NCI-H187 treated with DMSO at 0.1 percent for 48 hours (cell line): ENCODE measurements around the gene CACNA2D3.
"Not testable (repeated sequence)": the region's sequence is repeated elsewhere in the genome, so short reads cannot be mapped to it uniquely, and the experiment has no call there.

Experiments used
- DNase-seq: peaks from one replicate; lab custom pipeline; 2025; lab: John Stamatoyannopoulos, UW

Gene CACNA2D3

DNA sequence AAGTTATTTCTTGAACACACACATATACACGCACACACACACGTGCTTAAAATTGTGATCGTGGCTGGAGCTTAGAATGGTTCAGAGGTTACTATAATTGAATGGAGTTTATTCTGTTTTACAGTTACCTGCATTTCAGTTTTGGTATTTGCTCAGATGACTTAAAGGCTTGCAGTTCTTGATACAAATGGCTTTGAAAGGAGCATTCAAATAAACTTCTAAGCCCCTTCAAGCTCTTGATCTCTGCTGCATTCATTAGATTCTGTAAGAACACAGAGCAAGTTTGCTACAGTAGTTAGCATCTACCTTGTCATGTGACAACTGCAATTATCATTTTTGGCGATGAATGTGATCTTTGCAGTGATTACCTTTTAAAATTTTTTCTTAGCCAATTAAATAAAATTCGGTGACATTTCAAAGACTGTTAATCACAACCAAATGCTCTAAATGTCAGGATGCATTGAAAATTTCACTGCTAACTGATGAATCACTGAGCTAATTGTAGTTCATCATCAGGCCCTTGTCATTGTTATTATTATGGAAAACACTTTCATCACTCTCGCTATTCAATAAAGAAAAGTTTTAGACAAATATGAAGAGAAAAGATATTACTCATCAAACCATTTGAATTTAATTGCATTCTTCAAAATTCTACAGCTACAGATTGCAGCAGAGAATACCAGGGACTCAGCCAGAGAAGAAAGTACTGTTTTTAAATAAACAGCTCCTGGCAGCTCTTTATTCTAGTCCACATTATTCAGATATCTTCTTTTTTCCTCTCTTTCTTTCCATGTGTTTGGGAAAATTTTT is 509.4 kb downstream of the CACNA2D3 start:
- no peak for DNase-seq

DNA sequence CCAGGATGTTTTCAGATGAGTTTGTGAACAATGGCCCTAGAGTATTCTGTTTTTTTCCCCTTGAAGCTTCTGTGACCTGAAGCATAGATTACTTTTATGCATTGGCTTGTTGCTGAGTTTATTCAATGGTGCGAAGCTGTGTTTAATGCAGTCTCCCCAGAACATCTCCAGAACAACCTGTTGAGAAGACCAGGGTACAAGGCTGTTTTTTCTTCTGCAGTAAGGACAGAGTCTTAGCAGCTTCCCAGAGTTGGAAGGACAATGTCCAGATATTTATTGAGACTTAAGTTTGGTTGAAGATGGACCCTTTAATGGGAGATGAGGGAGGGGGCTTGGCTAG is 509.9 kb downstream of the CACNA2D3 start:
- DNase-seq: no peak

DNA sequence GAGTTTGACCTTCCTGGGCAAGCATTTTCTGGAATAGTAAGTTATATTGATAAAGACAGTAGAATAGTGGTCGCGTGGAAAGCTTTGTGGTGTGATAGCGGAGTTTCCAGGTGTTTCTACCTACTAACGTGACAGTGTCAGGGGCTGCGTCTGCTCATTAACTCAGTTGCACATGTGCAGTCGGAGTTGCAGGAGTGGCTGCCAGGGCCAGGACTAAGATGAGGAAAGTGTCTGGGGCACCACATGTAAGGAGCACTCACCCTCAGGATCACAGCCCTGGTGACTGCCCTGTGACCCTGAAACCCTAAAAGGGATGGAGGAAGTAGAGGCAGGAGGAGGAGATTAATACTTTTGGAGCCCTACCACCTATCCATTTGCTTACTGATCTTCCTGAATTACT is 510.5 kb downstream of the CACNA2D3 start:
- no peak for DNase-seq

DNA sequence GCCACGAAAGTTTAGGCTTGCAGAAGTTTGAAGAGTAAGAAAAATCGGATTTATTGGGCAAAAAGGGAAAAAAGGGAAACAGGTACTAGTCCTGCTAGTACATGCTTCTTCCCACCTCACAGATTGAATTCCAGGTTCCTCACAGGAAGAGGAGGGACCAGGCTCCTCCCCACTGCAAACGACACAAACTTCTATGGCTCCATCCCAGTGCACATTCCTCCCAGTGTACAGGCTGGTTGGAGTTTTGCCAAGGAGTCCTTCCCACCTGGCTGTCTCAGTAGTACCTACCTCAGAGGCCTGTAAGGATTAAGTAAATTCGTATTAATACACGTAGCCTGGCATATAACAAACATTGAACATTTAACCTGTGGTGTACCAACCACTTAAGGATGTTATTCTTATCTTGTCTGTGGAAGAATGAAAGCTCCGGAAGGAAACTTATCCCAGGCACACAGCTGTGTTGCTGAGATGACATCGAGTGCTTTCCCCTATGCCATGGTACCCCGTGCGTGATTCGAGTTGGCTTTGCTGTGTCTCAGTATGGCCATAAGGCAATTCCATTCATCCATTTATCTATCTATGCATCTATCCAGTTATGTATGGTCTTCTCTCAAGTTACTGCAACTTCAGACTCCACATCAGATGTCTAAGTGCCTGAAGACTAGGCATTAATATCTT is 511.2 kb downstream of the CACNA2D3 start:
- no peak for DNase-seq

DNA sequence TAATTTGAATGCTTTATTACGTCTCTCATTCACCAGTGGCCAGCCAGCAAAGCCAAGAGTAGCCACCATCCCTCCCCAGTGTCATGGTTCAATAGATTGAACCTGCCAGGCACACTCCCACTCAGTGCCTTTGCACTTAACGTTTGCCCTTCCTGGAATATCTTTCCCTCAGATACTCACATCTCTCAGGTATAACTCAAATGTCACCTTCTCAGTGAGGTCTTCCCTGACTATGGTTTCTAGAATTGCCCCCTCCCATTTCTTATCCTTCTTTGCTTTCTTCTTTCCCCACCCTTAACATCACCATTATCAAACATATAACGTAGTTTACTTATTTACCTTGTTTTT is 511.7 kb downstream of the CACNA2D3 start:
- no peak for DNase-seq

DNA sequence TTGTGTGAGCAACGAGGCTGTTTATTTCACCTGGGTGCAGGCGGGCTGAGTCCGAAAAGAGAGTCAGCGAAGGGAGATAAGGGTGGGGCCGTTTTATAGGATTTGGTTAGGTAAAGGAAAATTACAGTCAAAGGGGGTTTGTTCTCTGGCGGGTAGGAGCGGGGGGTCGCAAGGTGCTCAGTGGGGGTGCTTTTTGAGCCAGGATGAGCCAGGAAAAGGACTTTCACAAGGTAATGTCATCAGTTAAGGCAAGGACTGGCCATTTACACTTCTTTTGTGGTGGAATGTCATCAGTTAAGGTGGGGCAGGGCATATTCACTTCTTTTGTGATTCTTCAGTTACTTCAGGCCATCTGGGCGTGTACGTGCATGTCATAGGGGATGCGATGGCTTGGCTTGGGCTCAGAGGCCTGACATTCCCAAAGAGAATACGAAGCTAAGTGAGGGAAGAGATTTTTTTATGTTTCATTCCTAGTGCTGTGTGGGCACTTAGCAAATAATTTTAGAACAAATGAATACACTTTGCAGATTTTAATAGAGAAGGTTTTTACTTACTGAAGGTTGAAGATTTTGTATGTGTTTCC is 517.5 kb downstream of the CACNA2D3 start:
- not testable (repeated sequence) for DNase-seq

DNA sequence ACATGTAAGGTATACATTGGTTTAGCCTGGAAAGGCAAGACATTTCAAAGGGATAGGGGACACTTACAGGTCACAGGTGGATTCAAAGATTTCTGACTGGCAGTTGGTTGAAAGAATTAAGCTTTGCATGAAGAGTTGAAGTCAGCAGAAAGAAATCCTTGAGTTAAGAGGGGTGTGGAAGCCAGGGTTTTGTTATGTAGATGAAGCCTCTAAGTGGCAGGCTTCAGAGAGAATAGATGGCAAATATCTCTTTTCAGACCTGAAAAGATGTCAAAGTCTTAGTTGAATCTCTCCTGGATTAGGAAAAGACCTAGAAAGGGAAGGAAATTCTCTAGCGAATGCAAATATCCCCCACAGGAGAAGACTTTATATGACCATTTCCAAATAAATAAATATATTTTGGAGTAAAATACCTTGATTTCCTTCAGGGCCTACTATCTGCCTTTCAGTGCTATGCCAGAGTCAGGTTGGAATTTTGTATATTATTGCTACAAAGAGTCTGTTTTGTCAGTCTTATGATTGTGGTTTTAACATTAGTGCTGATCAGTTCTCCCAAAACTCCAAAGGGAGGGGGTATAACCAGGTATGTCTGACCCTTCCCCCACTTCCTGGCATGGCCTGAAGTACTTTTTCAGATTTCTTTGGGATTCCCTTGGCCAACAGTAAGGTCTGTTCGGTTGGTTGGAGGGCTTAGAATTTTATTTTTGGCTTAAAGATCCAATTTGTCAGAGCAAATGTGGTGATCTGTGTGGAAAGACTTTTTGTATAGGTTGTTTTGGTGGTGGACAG is 519.1 kb downstream of the CACNA2D3 start:
- DNase-seq: no peak

DNA sequence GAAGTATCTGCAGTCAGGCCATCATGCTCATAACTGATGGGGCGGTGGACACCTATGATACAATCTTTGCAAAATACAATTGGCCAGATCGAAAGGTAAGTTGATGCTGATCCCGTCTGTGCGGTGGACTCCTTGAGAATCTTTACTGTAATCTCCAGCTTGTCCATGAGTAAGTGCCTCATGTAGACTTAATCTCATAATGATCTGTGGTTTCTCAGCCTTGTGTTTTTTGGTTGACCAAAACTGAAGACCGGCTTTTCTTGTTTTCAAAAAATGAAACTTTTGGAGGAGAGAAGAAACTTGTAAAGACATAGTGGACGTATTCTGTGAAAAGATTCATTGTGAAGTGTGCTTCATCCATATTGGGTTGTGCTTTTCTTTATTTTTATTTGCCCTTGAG is 519.8 kb downstream of the CACNA2D3 start:
- DNase-seq: no peak

DNA sequence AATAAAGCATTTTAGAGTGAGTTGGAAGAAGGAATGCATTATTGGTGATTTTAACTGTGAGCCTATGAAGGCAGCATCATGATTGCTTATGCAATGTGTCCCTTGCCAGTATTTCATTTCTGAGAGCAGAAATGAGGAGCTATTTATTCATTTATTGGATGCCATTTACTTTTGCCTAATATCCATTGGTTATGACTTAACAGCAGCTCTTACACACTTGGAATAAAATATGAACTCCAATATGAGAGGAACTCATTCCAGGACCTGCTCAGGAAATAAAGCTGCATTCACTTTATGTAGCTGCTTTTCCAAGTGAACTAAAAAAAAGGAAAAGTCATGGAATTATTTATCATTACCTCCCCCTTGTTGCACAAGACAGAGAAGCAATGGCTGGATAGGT is 525.4 kb downstream of the CACNA2D3 start:
- no peak for DNase-seq

DNA sequence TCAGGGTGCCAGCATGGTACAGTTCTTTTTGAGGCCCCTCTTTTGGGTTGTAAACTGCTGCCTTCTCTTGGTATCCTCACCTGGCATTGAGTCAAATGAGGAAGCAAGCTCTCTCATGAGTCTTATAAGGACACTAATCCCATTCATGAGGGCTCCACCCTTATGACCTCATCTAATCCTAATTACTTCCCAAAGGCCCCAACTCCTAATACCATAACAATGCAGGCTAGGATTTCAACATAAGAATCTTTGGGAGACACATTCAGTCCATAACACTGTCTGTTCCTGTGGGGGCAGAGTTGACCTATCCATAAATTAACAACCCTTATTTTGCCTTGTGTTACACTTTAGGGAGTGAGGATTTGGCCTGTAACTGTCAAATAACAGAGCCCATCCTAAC is 527.2 kb downstream of the CACNA2D3 start:
- no peak for DNase-seq

DNA sequence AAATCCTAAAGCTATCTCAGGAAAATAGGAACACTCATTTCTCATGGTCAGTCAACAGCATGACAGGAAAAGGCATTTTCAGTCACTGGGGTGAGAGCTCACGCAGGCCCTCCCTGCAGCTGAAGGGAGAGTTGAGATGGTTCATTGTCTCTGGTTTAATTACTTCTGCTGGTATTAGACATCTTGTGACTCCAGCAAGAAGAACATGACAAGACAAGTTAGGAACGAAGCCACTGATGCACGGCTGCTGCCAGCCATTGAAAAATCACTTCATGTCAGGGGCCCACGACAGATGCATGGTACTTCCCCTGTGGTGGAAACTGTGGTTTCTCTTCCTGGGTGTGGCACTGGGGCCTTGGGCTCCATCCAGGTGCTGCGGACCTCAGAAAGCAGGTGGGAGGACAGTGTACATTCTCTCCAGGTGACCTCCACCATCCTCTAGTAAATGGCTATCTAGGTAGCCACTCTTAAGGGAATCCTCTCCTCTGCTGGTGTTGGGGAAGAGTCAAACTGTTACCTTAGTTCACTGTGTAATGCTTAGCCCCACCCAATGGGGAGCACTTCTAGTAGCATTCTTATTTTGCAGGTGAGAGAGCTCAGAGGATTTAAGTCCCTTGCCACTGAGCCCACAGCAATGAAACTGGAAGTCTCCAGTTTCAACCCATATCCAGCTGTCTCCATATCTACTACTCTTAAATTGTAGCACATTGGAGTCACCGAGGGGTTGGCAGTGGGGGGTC is 531.3 kb downstream of the CACNA2D3 start:
- no peak for DNase-seq

DNA sequence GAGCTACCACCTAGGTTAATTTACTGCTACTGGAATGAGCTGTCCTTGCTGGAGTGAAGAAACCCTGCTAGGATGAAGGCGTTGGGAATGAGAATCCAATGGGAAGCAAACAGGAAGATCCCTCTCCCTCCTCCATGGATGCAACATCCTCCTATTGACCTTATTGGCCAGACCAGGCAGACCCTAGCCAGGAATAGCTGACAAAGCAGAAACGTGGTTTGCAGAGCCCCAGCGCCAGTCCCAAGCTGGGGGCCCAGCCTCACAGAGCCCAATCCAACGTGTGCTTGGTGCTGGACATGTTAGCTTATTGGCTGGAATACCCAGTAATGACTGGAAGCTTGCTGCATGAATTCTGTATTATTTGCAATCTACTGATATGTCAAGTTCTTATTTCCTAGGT is 532.4 kb downstream of the CACNA2D3 start:
- no peak for DNase-seq

DNA sequence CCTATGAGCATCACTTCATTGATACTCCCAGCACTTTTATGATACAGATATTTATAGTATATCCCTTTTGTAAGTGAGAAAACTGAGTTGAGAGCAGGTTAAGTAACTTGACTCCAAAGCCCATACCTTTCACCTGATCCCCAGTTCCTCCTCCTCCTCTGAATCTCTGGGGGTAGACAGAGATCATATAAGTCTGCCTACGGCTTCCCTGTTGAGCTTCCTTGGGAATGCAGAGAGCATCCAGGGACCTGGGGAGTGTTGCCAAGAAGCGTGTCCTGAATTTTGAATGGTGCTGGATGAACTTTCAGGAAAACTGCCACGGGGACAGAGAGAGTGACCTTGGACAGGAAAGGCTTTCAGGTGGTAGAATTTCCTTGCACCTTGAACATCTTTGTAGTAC is 537.0 kb downstream of the CACNA2D3 start:
- no peak for DNase-seq

DNA sequence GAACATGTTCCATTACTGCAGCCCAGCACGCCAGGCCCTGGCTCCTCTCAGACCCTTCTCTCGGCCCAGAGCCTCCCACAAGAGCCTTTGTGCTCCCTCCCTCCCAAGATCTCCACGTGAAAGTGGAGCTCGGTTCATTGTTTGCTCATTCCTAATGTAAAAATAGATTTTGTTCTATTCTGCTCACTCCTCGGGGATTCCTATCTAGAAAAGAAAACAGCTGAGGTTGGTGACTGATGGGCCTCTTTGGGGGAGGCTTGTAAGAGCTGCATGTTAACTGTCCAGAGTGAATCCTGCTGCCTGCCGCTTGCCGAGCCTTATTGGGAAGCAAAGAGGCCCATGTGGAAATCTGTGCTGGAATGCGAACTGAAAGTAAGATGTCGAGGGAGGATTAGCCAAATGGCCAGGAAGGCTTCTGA is 538.4 kb downstream of the CACNA2D3 start:
- DNase-seq: no peak

DNA sequence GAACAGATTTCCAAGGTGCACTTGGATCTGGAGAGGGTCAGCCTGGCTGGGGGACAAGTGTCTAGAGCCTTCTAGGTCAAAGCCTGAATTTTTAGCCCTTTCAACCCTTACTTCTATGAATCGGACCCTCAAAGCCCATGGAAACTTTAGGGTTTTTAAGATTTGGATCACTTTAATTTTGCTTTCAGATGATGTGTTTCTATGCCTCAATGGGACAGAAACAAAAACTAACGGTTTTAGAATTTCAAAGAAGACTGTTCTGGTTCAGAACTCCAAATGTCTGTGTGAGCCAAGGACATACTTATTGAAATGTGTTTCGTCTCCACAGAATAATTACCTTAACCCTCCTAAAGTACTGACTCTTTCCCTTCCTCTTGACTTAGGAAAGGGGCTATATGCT is 538.8 kb downstream of the CACNA2D3 start:
- DNase-seq: no peak

DNA sequence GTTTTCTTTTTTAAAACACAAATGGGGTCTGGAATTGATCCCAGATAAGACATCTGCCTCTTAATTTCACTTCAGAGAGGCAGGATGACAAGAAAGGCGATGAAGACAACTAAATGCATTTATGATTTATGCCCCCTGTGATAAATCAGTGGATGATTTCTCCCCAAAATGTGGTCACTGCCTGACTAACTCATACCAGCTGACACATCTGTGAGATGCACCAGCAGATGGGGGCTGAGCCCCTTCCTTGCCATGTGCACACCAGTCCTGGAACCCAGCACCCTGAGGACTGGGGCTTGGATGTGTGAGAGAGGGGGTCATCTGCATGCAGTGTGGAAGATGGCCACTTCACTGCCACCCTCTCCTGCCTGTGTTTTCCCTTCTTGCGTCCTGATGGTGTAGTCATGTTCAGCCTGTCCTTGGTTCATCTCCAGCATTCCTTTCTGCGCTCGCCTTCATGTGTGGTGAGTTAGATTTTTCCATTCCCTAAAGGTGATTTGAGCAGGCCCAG is 541.2 kb downstream of the CACNA2D3 start:
- DNase-seq: no peak

DNA sequence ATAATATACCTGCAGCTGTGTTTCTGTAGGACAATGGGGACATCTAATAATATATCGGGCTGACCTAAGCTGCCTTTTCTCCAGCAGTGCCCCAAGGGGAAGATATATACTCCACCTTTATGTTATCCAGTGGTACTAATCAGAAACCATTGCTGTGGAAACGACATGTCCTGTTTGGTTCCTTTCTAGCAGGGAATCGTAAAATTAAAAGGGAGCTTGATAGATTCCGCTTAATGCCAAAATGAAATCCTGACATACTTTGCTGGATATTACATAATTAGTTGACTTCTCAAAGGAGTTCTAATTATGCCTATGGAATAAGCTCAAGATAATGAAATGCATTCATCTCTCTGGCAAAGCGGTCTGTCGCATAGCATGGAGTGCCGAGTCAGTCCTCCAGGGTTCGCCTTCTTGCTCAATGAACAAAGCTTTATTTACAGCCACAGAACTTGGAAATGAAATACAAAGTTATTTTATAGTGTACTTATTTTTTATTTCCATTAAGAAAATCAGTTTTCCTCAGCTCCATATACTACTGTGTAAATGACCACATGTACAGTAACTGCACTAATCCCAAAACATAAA is 542.8 kb downstream of the CACNA2D3 start:
- DNase-seq: no peak

DNA sequence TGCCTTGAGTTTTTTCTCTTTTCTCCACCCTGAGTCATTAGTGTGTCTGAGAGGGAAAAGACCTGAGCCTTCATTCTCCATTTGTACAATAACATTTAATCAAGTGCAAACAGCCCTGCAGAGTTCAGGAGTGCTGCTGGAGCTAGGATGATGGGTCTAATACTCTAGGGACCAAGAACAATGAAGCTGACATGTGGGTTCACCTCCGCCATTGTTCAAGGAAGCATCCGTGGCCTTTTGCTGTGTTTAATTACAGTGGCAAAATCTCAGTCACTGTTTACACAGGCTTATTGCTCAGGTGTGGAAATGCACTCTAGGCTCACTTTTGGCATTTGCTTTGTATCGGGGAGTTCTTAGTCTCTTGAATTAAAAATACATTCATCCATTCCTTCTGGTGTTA is 545.9 kb downstream of the CACNA2D3 start:
- DNase-seq: peak; percentile 65

DNA sequence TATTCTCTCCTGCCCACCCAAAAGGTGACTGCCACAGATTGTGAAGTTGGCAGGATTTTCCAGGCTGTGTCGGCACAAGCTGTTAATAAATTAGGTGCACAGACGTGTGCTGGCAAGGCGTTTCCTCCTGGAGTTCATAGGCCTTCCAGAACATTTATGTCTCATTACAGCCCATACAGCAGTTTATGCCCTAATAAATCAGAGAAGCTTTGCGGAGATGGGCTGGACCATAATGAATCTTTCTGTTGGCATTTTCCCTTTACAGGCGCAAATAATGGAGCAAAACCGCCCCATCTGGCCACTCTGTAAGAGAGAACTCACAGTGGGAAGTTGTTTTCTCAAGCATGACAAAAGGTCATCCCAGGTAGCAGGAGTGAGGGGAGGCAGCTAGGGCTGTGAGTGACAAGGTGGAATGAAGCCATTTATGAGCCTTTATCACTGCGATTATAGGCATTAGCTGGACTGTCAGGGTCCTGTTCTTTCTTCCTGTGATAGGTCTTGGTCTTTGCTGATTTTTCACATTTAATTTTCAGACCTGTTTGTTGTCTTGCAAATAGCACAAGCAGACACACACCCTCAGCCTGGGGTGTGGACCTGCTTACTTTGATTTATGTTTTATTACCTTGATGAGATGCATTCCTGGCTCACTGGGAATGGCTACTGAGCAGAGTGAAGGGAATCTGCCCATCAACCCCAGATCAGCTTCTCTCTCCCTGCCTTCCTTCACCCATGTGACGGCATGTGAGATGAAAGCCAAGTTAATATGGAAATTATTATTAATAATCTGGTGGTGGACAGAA is 548.0 kb downstream of the CACNA2D3 start:
- DNase-seq: no peak

DNA sequence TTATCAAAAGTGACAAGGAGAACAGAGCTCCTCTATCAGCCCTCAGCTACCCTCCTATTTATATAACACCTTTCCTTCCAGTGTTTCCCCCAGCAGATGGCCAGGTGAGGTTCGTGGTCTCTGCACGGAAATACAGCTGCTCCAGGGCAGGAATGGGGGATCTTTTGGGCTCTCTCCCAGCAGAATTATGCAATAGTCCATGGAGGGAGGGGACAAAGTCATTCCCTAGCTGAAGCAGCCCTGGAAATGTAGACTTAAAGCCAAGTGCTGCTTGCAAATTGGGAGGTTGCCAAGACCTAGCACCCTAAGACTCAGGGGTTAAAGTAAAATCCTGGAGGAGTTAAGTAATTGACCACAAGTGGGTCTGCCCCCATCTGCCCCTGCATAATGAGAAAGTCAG is 549.2 kb downstream of the CACNA2D3 start:
- no peak for DNase-seq

DNA sequence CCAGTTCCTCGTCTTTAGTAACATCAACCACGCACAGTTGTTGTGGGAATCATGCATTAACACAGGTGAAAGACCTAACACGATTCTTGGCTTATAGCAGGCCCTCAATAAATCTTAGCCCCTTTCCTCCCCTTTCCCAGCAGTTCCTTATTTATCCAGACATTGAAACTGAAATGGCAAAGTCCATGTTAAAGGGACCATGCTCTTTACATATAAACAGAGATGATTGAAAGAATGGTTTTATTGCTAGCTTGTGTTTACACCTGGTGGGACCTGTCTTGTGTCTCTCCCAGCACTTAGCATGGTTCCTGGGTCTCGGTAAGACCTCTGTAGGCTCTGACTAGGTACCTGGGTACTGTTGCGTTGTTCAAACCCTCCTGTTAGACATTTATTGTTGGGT is 553.7 kb downstream of the CACNA2D3 start:
- DNase-seq: no peak
